H9 (cell line): Measurements from ENCODE around the gene ZNF608. TPM values are rescaled to one million over a fixed set of nuclear protein-coding genes. Genes with fewer than 3 reads are reported as not detected.

Experiments used
- DNase-seq: peaks from one replicate; pipeline ENCODE4 v3.0.0-alpha.2; 2017
- H2AFZ ChIP-seq: one replicate; pipeline ENCODE4 v1.6.1; 2013; ENCODE audit warnings: mild to moderate bottlenecking, low read length, control low read depth, moderate library complexity
- H2AK5ac ChIP-seq: 2 replicates; pipeline ENCODE4 v1.6.1; 2013; ENCODE audit warnings: low read length, control low read depth, mixed read lengths; ENCODE audit not compliant: insufficient read length
- H2BK120ac ChIP-seq: one replicate; pipeline ENCODE4 v1.6.1; 2013; ENCODE audit warnings: low read depth, mild to moderate bottlenecking, low read length, control low read depth, inconsistent platforms; ENCODE audit not compliant: poor library complexity, severe bottlenecking
- H2BK12ac ChIP-seq: 2 replicates; pipeline ENCODE4 v1.6.1; 2013; ENCODE audit warnings: low read length, control low read depth, mixed read lengths, low read depth; ENCODE audit not compliant: insufficient read length
- H2BK15ac ChIP-seq: 2 replicates; pipeline ENCODE4 v1.6.1; 2013; ENCODE audit warnings: low read depth, low read length, control low read depth
- H2BK20ac ChIP-seq: one replicate; pipeline ENCODE4 v1.6.1; 2013; ENCODE audit warnings: low read depth, mild to moderate bottlenecking, low read length, control low read depth, inconsistent platforms; ENCODE audit not compliant: poor library complexity, severe bottlenecking
- H2BK5ac ChIP-seq: 2 replicates; pipeline ENCODE4 v1.6.1; 2013; ENCODE audit warnings: low read length, control low read depth, mixed read lengths; ENCODE audit not compliant: insufficient read length
- H3K14ac ChIP-seq: 2 replicates; pipeline ENCODE4 v1.6.1; 2013; ENCODE audit warnings: low read length, control low read depth; ENCODE audit not compliant: insufficient read depth
- H3K18ac ChIP-seq: 2 replicates; pipeline ENCODE4 v1.6.1; 2013; ENCODE audit warnings: low read depth, mild to moderate bottlenecking, mixed read lengths, low read length, control low read depth; ENCODE audit not compliant: insufficient read length
- H3K23ac ChIP-seq: 2 replicates; pipeline ENCODE4 v1.6.1; 2013; ENCODE audit warnings: low read length, control low read depth, mixed read lengths, low read depth; ENCODE audit not compliant: insufficient read length
- H3K23me2 ChIP-seq: 2 replicates; pipeline ENCODE4 v1.6.1; 2013; ENCODE audit warnings: low read depth, mild to moderate bottlenecking, mixed read lengths, low read length, control low read depth; ENCODE audit not compliant: insufficient read length, poor library complexity, severe bottlenecking
- H3K27ac ChIP-seq: 2 replicates; pipeline ENCODE4 v1.5.1; 2013; ENCODE audit warnings: low read length, control low read depth, mixed read lengths, low read depth; ENCODE audit not compliant: insufficient read length
- H3K27me3 ChIP-seq: 2 replicates; pipeline ENCODE4 v1.6.1; 2013; ENCODE audit warnings: low read length, control low read depth, inconsistent platforms; ENCODE audit not compliant: insufficient read depth
- H3K4ac ChIP-seq: 2 replicates; pipeline ENCODE4 v1.6.1; 2013; ENCODE audit warnings: low read depth, mild to moderate bottlenecking, control low read depth, inconsistent platforms, low read length, moderate library complexity
- H3K4me1 ChIP-seq: 2 replicates; pipeline ENCODE4 v1.6.1; 2013; ENCODE audit warnings: low read length, control low read depth, inconsistent platforms; ENCODE audit not compliant: insufficient read depth
- H3K4me2 ChIP-seq: 2 replicates; pipeline ENCODE4 v1.6.1; 2013; ENCODE audit warnings: low read length, control low read depth, mixed read lengths; ENCODE audit not compliant: insufficient read length, insufficient read depth
- H3K56ac ChIP-seq: 2 replicates; pipeline ENCODE4 v1.6.1; 2013; ENCODE audit warnings: low read depth, mild to moderate bottlenecking, mixed read lengths, low read length, control low read depth; ENCODE audit not compliant: insufficient read length
- H3K79me1 ChIP-seq: 2 replicates; pipeline ENCODE4 v1.6.1; 2013; ENCODE audit warnings: low read depth, mild to moderate bottlenecking, moderate library complexity, low read length, control low read depth, inconsistent platforms; ENCODE audit not compliant: insufficient read depth, poor library complexity, severe bottlenecking
- H3K79me2 ChIP-seq: 2 replicates; pipeline ENCODE4 v1.6.1; 2013; ENCODE audit warnings: low read length, control low read depth, inconsistent platforms; ENCODE audit not compliant: insufficient read depth
- H3K9ac ChIP-seq: 2 replicates; pipeline ENCODE4 v1.6.1; 2013; ENCODE audit warnings: low read length, control low read depth, mixed read lengths; ENCODE audit not compliant: insufficient read length; ENCODE audit errors: extremely low read depth
- H3K9me3 ChIP-seq: one replicate; pipeline ENCODE4 v1.6.1; 2013; ENCODE audit warnings: low read depth, low read length, inconsistent platforms; ENCODE audit not compliant: control insufficient read depth
- H3T11ph ChIP-seq: one replicate; pipeline ENCODE4 v1.6.1; 2013; ENCODE audit warnings: mild to moderate bottlenecking, low read length, control low read depth, inconsistent platforms
- H4K20me1 ChIP-seq: one replicate; pipeline ENCODE4 v1.6.1; 2013; ENCODE audit not compliant: control insufficient read depth, insufficient read length, insufficient read depth
- H4K5ac ChIP-seq: 2 replicates; pipeline ENCODE4 v1.6.1; 2013; ENCODE audit warnings: low read depth, mild to moderate bottlenecking, mixed read lengths, low read length, control low read depth; ENCODE audit not compliant: insufficient read length
- H4K8ac ChIP-seq: replicated peaks from 2 replicates; pipeline ENCODE4 v1.6.1; 2013; ENCODE audit warnings: low read length, control low read depth, mixed read lengths, low read depth; ENCODE audit not compliant: insufficient read length
- H4K91ac ChIP-seq: 2 replicates; pipeline ENCODE4 v1.6.1; 2013; ENCODE audit warnings: low read depth, mild to moderate bottlenecking, moderate library complexity, mixed read lengths, low read length, control low read depth; ENCODE audit not compliant: insufficient read length
- H3K27ac Mint-ChIP-seq, 3 experiments: 2 replicates in 2 of 3; 3 replicates in 1 of 3; pipeline ENCODE4 v1.8.0; 2020 to 2021; ENCODE audit warnings: mixed read lengths in 3 of 3, mild to moderate bottlenecking in 1 of 3, moderate library complexity in 1 of 3
- H3K27me3 Mint-ChIP-seq: 2 replicates; pipeline ENCODE4 v1.8.0; 2021; ENCODE audit warnings: low read depth, mild to moderate bottlenecking, moderate library complexity, mixed read lengths
- H3K36me3 Mint-ChIP-seq, 3 experiments: 2 replicates in 2 of 3; 3 replicates in 1 of 3; pipeline ENCODE4 v1.8.0; 2020 to 2021; ENCODE audit warnings: low read depth in 3 of 3, mixed read lengths in 3 of 3; ENCODE audit not compliant: insufficient read depth in 1 of 3
- H3K4me1 Mint-ChIP-seq, 2 experiments: 2 replicates each; pipeline ENCODE4 v1.8.0; 2020; ENCODE audit warnings: mixed read lengths in 2 of 2
- H3K4me3 Mint-ChIP-seq, 2 experiments: 2 replicates in 1 of 2; 3 replicates in 1 of 2; pipeline ENCODE4 v1.8.0; 2020 to 2021; ENCODE audit warnings: mild to moderate bottlenecking in 2 of 2, mixed read lengths in 2 of 2, moderate library complexity in 1 of 2
- H3K9me3 Mint-ChIP-seq, 2 experiments: 2 replicates in 1 of 2; 3 replicates in 1 of 2; pipeline ENCODE4 v1.8.0; 2020; ENCODE audit warnings: mild to moderate bottlenecking in 2 of 2, mixed read lengths in 2 of 2, moderate library complexity in 1 of 2
- CTCF ChIP-seq: fragments of 200-600 bp; sonication (generic); conservative IDR thresholded peaks from 3 replicates; pipeline ENCODE4 v1.8.0; 2021; ENCODE audit warnings: antibody characterized with exemption, mild to moderate bottlenecking
- WGBS: extraction: QIAGEN DNeasy Blood & Tissue Kit; methylation state at CpG from one replicate; pipeline ENCODE4 v1.1.7; 2013; ENCODE audit warnings: missing lambda C conversion rate, low lambda C conversion rate, mixed read lengths; ENCODE audit not compliant: insufficient read length; ENCODE audit errors: extremely low coverage; 5-methylcytosine and 5-hydroxymethylcytosine counted together
- total RNA-seq: library from RNA; stranded (reverse); gene quantifications from 2 replicates; pipeline ENCODE4 v1.2.1, GENCODE V29; 2021

Gene ZNF608
- total RNA-seq, 1 experiment from 2014 or later: 67.0 TPM

- no peak overlapping the region for H3K23ac ChIP-seq
- no peak overlapping the region for H3K4me3 Mint-ChIP-seq
- no peaks in the 10 kb centered on the region for H3K27me3 Mint-ChIP-seq
- no peak overlapping the region for H3K27ac Mint-ChIP-seq
- H2BK120ac ChIP-seq: no peak overlapping the region
- H3K36me3 Mint-ChIP-seq: no peaks in the 10 kb centered on the region
- H2BK5ac ChIP-seq: no peak overlapping the region
- no peaks in the 10 kb centered on the region for H3K4me1 ChIP-seq
- no peak overlapping the region for H3K14ac ChIP-seq
- no peak overlapping the region for H2AFZ ChIP-seq
- no peak overlapping the region for H3K9ac ChIP-seq
- no peaks in the 10 kb centered on the region for H3K9me3 Mint-ChIP-seq
- H2AK5ac ChIP-seq: no peak overlapping the region
- H4K8ac ChIP-seq: no peak overlapping the region
- H3K4me1 Mint-ChIP-seq: peaks cover 12 to 13% of the 10 kb centered on the region in 2 experiments
- no peak overlapping the region for H3K4me2 ChIP-seq
- H3K23me2 ChIP-seq: no peaks in the 10 kb centered on the region
- no peaks in the 10 kb centered on the region for H3K9me3 ChIP-seq
- H4K91ac ChIP-seq: no peak overlapping the region
- H4K5ac ChIP-seq: no peak overlapping the region
- H3T11ph ChIP-seq: no peak overlapping the region
- H3K56ac ChIP-seq: no peak overlapping the region
- TF ChIP-seq CTCF: no peak
- WGBS: no CpG with 5 or more reads among the region's 1 CpG
- H2BK15ac ChIP-seq: no peak overlapping the region
- no peaks in the 10 kb centered on the region for H3K79me1 ChIP-seq
- H3K27me3 ChIP-seq: no peaks in the 10 kb centered on the region
- DNase-seq: no peak
- H2BK12ac ChIP-seq: no peak overlapping the region
- H3K18ac ChIP-seq: no peak overlapping the region
- H3K79me2 ChIP-seq: no peaks in the 10 kb centered on the region
- H2BK20ac ChIP-seq: no peak overlapping the region
- no peaks in the 10 kb centered on the region for H4K20me1 ChIP-seq
- H3K27ac ChIP-seq: no peak overlapping the region
- no peak overlapping the region for H3K4ac ChIP-seq
Observed at GRCh38 chr5:124764585-124764984, 18.1 kb upstream of the ZNF608 start.
